ENCODE data around the gene PUSL1.
A peak's percentile ranks its signal among the peaks of the same experiment; 100 is the strongest.

The PUSL1 gene

DNA sequence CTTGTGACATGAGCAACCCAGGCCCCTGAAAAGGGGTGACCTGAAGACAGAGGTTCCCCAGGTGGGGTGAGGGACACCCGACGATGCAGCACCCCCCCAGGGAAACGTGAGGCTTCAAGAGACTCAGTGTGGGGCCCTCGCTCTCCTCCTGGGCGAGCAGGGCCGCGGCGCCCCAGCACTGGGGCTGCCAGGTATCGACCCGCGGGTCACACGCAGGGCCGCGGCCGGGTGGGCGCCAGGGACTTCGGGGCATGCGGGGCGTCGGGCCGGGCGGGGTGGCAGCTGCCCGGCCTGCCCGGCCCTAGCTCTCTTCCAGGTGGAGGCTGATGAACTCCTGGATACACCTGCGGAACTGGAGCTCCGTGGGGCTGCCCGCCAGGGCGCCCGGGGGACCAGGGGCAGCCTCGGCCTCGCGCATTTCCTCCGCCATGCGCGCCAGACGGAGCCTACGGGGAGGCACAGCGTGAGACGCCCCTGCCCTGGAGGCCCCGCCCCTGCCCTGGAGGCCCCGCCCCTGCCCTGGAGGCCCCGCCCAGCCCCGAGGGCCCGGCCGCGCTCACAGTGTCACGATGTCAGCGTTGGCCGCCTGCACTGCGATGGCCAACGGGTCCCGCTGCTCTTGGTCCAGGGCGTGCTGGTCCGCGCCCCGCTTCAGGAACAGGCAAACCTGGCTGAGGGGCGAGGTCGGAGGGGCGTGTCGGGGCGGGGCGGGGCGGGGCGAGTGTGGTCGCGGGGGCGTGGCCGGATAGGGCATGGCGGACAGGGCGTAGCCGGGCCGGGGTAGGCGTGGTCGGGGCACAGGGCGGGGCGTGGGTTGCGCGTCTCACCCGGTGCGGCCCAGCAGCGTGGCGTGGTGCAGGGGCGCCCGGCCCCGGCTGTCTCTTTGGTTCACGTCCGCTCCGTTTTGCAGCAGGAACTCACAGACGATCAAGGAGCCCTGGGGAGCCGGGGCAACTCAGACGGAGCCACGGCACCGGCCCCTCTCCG is 14.8 kb upstream of the PUSL1 start (continued):
- no peak for TF ChIP-seq ZSCAN18 (tag by site-specific recombination; IDR thresholded peaks at IDR 0.05)
- TF ChIP-seq PATZ1 (tag by site-specific recombination; IDR thresholded peaks at IDR 0.05), result no peak
- no peak for TF ChIP-seq ZBTB7A (tag by site-specific recombination; IDR thresholded peaks at IDR 0.05; ENCODE audit: low read depth)
- TF ChIP-seq TRIM28 (IDR thresholded peaks at IDR 0.05; ENCODE audit: borderline replicate concordance, low read length), result no peak
- no peak for TF ChIP-seq ZNF132 (tag by site-specific recombination; IDR thresholded peaks at IDR 0.05; ENCODE audit: borderline replicate concordance)
- no peak for TF ChIP-seq ZNF555 (tag by site-specific recombination; conservative IDR thresholded peaks at IDR 0.05)
- TF ChIP-seq ZBTB6 (tag by site-specific recombination; IDR thresholded peaks at IDR 0.05), result no peak
- no peak for TF ChIP-seq REPIN1 (tag by site-specific recombination; IDR thresholded peaks at IDR 0.05; ENCODE audit: low read depth)
- no peak for TF ChIP-seq ZNF571 (tag by site-specific recombination; IDR thresholded peaks at IDR 0.05)
- no peak for TF ChIP-seq YY1 (tag by site-specific recombination; IDR thresholded peaks at IDR 0.05)
- no peak for TF ChIP-seq ZNF48 (tag by site-specific recombination; IDR thresholded peaks at IDR 0.05)
- TF ChIP-seq ZNF473 (tag by site-specific recombination; IDR thresholded peaks at IDR 0.05), result no peak
- TF ChIP-seq ZNF529 (tag by site-specific recombination; IDR thresholded peaks at IDR 0.05; ENCODE audit: insufficient replicate concordance), result no peak

DNA sequence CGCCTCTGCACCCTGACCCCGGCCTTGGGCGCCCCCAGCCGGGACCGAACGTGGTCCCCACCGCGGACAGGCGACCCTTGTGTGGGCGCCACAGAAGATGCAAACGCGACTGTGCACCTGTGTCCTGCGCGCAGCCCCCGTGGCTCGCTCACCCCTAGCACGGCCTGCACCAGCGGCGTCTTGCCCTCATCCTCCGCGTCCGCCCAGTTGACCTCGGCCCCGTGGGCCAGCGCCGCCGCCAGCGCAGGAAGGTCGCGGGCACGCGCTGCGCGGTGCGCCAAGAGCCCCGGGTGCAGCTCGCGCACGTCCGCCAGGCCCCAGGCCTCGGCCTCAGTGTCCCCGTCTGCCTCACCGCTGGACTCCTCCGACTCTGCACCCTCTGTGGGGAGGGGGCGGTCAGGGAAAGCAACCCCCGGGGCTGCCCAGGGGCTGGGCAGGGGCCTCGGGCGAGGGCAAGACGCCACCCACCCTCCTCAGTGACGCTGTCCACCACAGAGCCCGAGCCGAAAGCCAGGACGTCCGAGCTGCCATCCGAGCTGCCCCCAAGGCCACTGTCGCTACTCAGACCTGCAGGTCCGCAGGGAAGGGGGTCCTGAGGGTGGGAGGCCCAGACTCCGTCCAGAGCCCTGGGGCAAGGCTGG is 14.0 kb upstream of the PUSL1 start:
- H3K9me3 ChIP-seq (ENCODE audit: control insufficient read depth, insufficient read depth, low read depth, low read length), result no peaks in the 10 kb centered on the region
- H3K4me1 ChIP-seq (ENCODE audit: control insufficient read depth, insufficient read depth, low read length), result no peaks in the 10 kb centered on the region
- H3K36me3 ChIP-seq (ENCODE audit: control insufficient read depth in 2 of 2, insufficient read depth in 1 of 2, low read length in 2 of 2), result peaks cover 0 to 41% of the 10 kb centered on the region in 2 experiments; a peak in 1 of 3 replicates
- TF ChIP-seq ZNF571 (tag by site-specific recombination; IDR thresholded peaks at IDR 0.05) (no peak), ZNF670 (tag by site-specific recombination; IDR thresholded peaks at IDR 0.05; ENCODE audit: low read depth) (no peak)
- ChIA-PET CTCF (interaction anchor here (1.0 kb wide), 1 partner anchor 305 kb away, joined by 3 read pairs; no protein-coding TSS in a partner anchor), POLR2A (no interaction called here)
- no peak overlapping the region for H3K4me3 ChIP-seq (ENCODE audit: low read depth, low read length)
- H3K27ac ChIP-seq (ENCODE audit: extremely low read depth, low read depth, low read length), result no peak overlapping the region

DNA sequence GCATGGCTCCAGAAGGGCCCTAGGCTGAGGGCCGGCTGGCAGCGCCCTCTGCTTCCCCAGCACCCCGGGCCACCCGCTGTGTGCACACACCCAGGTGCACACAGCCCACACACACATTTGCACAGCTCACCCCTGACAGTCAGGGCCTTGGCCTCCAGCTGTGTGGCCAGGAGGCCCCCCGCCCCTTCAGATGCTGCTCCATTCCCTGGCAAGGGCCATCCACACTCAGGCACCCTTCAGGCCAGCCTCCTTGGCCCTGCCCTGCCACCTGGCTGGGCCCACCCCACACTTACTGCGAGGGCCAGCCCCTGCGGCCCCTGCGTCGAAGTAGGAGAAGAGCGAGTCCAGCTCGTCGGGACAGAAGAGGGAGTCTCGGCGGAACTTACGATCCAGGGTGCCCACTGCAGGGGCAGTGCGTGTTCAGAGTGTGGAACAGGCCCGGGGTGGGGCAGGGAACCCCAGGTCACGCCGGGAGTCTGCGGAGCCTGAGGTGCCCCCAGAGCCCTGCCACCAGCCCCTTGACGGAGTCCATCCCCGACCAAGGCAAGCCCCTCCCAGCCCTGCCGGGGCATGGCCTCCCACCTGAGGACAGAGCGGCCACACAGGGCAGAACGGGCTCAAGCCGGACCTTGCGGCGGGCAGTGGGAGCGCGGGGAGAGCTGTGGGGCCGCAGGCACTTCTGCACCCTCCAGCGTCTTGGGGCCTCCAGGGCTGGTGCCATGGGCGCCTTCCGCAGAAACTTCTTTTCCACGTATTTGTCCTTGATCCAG is 13.1 kb upstream of the PUSL1 start:
- no peaks in the 10 kb centered on the region for H3K4me1 ChIP-seq (ENCODE audit: control insufficient read depth, insufficient read depth, low read length)
- H3K4me3 ChIP-seq (ENCODE audit: low read depth, low read length), result no peak overlapping the region
- H3K27ac ChIP-seq (ENCODE audit: extremely low read depth, low read depth, low read length), result no peak overlapping the region
- peaks cover 0 to 41% of the 10 kb centered on the region in 2 experiments; a peak in 1 of 3 replicates for H3K36me3 ChIP-seq (ENCODE audit: control insufficient read depth in 2 of 2, insufficient read depth in 1 of 2, low read length in 2 of 2)
- H3K9me3 ChIP-seq (ENCODE audit: control insufficient read depth, insufficient read depth, low read depth, low read length), result no peaks in the 10 kb centered on the region
- ChIA-PET CTCF (interaction anchor here (1.0 kb wide), 1 partner anchor 306 kb away, joined by 3 read pairs; no protein-coding TSS in a partner anchor), POLR2A (no interaction called here)
- no peak for TF ChIP-seq OSR2 (tag by site-specific recombination; IDR thresholded peaks at IDR 0.05)
- TF ChIP-seq ZNF157 (tag by site-specific recombination; IDR thresholded peaks at IDR 0.05), result no peak
- peak; percentile 69 for TF ChIP-seq KLF8 (tag by site-specific recombination; IDR thresholded peaks at IDR 0.05)
- TF ChIP-seq ZNF600 (tag by site-specific recombination; IDR thresholded peaks at IDR 0.05), result peak; percentile 67
- TF ChIP-seq ZIC2 (tag by site-specific recombination; IDR thresholded peaks at IDR 0.05), result 0 out of 2 replicates have a peak, but pooled peaks have one; percentile 55
- TF ChIP-seq PATZ1 (tag by site-specific recombination; IDR thresholded peaks at IDR 0.05), result 0 out of 2 replicates have a peak, but pooled peaks have one; percentile 21
- TF ChIP-seq, protein P1, sequence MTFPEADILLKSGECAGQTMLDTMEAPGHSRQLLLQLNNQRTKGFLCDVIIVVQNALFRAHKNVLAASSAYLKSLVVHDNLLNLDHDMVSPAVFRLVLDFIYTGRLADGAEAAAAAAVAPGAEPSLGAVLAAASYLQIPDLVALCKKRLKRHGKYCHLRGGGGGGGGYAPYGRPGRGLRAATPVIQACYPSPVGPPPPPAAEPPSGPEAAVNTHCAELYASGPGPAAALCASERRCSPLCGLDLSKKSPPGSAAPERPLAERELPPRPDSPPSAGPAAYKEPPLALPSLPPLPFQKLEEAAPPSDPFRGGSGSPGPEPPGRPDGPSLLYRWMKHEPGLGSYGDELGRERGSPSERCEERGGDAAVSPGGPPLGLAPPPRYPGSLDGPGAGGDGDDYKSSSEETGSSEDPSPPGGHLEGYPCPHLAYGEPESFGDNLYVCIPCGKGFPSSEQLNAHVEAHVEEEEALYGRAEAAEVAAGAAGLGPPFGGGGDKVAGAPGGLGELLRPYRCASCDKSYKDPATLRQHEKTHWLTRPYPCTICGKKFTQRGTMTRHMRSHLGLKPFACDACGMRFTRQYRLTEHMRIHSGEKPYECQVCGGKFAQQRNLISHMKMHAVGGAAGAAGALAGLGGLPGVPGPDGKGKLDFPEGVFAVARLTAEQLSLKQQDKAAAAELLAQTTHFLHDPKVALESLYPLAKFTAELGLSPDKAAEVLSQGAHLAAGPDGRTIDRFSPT (tag by site-specific recombination; IDR thresholded peaks at IDR 0.05), result 0 out of 2 replicates have a peak, but pooled peaks have one; percentile 50

Data from HEK293 (cell line).